ENCODE data around the gene DHX8. TPM values are rescaled to one million over a fixed set of nuclear protein-coding genes. Genes with fewer than 3 reads are reported as not detected.

DHX8 gene
- total and polyA plus RNA-seq, 2 of the 8 experiments (the other 6 are each of a cell fraction or from before 2014, with no cell fraction given), result 30.5 to 59.4 TPM

- FAIRE-seq, result no peak
- TF ChIP-seq SP4 (IDR thresholded peaks at IDR 0.05; ENCODE audit: low read length) (no peak), SAP30 (IDR thresholded peaks at IDR 0.05; ENCODE audit: insufficient read depth, insufficient replicate concordance, low read length) (no peak), POLR2AphosphoS5 (IDR thresholded peaks at IDR 0.05; ENCODE audit: low read depth, low read length) (no peak), EZH2 (IDR thresholded peaks at IDR 0.05; ENCODE audit: low read depth, low read length, severe bottlenecking) (no peak), SP2 (IDR thresholded peaks at IDR 0.05; ENCODE audit: low read length) (no peak), PHF8 (conservative IDR thresholded peaks at IDR 0.05; ENCODE audit: low read depth, low read length) (no peak), RBBP5 (IDR thresholded peaks at IDR 0.05; ENCODE audit: borderline replicate concordance, low read depth, low read length) (no peak), SIRT6 (IDR thresholded peaks at IDR 0.05; ENCODE audit: low read length) (no peak), MAX (IDR thresholded peaks at IDR 0.05) (no peak), EGR1 (IDR thresholded peaks at IDR 0.05; ENCODE audit: borderline replicate concordance, low read depth, low read length) (no peak)
- Histone ChIP-seq H2BK20ac (ENCODE audit: low read length) (no peak overlapping the region), H4K5ac (ENCODE audit: insufficient read length, low read depth, low read length) (no peak overlapping the region), H4K8ac (ENCODE audit: extremely low read depth, insufficient read depth, low read length) (no peak overlapping the region), H3K4ac (replicated peaks; ENCODE audit: insufficient read length, low read depth, low read length) (no peak overlapping the region), H3K79me2 (ENCODE audit: control insufficient read depth in 1 of 2, insufficient read depth in 2 of 2, low read length in 2 of 2) (no peaks in the 10 kb centered on the region), H4K91ac (replicated peaks; ENCODE audit: insufficient read length, low read length) (no peak overlapping the region), H3K4me3 (ENCODE audit: extremely low read depth in 1 of 4, insufficient read depth in 2 of 4, low read depth in 3 of 4, low read length in 4 of 4) (no peak overlapping the region), H3K9ac (replicated peaks in 1 of 4; ENCODE audit: extremely low read depth in 1 of 4, low read depth in 3 of 4, low read length in 3 of 4) (no peak overlapping the region), H2BK5ac (ENCODE audit: low read depth, low read length) (peak overlapping the region; percentile 52; the same call in 1 of the 2 replicates), H3K56ac (replicated peaks; ENCODE audit: insufficient read length, low read depth, low read length) (no peak overlapping the region), H2AFZ (ENCODE audit: low read length) (no peak overlapping the region), H3K9me3 (ENCODE audit: insufficient read depth in 2 of 2, low read depth in 1 of 2, low read length in 1 of 2) (no peaks in the 10 kb centered on the region; a peak in 1 of 4 replicates), H3K27ac (ENCODE audit: low read depth, low read length) (no peak overlapping the region), H3K14ac (ENCODE audit: insufficient read length) (no peak overlapping the region), H3K18ac (ENCODE audit: extremely low read depth, low read length) (0 out of 2 replicates have a peak overlapping the region, but pooled peaks have one; percentile 32), H3K27me3 (replicated peaks in 1 of 4; ENCODE audit: control insufficient read depth in 3 of 4, extremely low read depth in 1 of 4, insufficient read depth in 3 of 4, low read length in 3 of 4) (peaks cover 0 to 4% (median 3%) of the 10 kb centered on the region in 4 experiments; a peak in 4 of 7 replicates), H4K20me1 (replicated peaks in 1 of 2; ENCODE audit: control insufficient read depth in 1 of 2, insufficient read depth in 2 of 2, low read length in 2 of 2) (no peaks in the 10 kb centered on the region), H3K4me2 (ENCODE audit: insufficient read depth in 1 of 2, low read depth in 2 of 2, low read length in 2 of 2) (no peak overlapping the region), H3K36me3 (ENCODE audit: control insufficient read depth in 2 of 4, insufficient read depth in 4 of 4, low read length in 3 of 4) (no peaks in the 10 kb centered on the region), H3K23me2 (ENCODE audit: low read depth, low read length) (0 out of 2 replicates have a peak, but pooled peaks cover 2% of the 10 kb centered on the region), H2BK12ac (ENCODE audit: low read depth, low read length) (peak overlapping the region; percentile 18; the same call in 1 of the 2 replicates), H2AK5ac (ENCODE audit: low read depth, low read length) (no peak overlapping the region), H3K79me1 (ENCODE audit: low read depth, low read length) (no peaks in the 10 kb centered on the region), H2BK120ac (replicated peaks; ENCODE audit: low read depth, low read length) (no peak overlapping the region), H3K23ac (ENCODE audit: insufficient read length) (no peak overlapping the region), H2BK15ac (ENCODE audit: low read length) (no peak overlapping the region), H3K4me1 (replicated peaks in 1 of 4; ENCODE audit: control insufficient read depth in 3 of 4, insufficient read depth in 4 of 4, low read length in 3 of 4) (peaks cover 11 to 27% (median 17%) of the 10 kb centered on the region in 4 experiments)
- 86% methylated on average over 8 of the region's 8 CpGs; no CpG with 5 or more reads in 1 of the 2 experiments for WGBS, 2 experiments (ENCODE audit: extremely low coverage in 1 of 2, insufficient coverage in 1 of 2, insufficient read length in 1 of 2, insufficient replicate concordance in 2 of 2, low coverage in 1 of 2, low lambda C conversion rate in 2 of 2, missing lambda C conversion rate in 1 of 2)
- ChIA-PET POLR2A (ENCODE audit: partially characterized antibody) (interaction anchor here (1.1 to 2.1 kb wide), 5 partner anchors 9 to 26 kb away, joined by 3 to 6 read pairs (median 4); no protein-coding TSS in a partner anchor), CTCF (ENCODE audit: partially characterized antibody) (interaction anchor here (1.1 to 2.4 kb wide), 6 partner anchors 8 to 208 kb away, joined by 3 to 11 read pairs (median 4); no protein-coding TSS in a partner anchor)
- no peak for DNase-seq (ENCODE audit: low read depth in 1 of 2, low spot score in 2 of 2)
Measured at GRCh38 chr17:43552229-43552837, 68.6 kb downstream of the DHX8 start.

Data from H1 (cell line).